GM18508 (cell line): ENCODE data around the gene CSNK1D.

Experiments used
- ATAC-seq: cut with Tn5 transposase; IDR thresholded peaks from one replicate; pipeline ENCODE4 v1.9.1; 2021; ENCODE audit warnings: moderate number of reproducible peaks; ENCODE audit not compliant: insufficient read depth, unreplicated experiment

Gene CSNK1D

GRCh38 chr17:82296511-82297279 is 23.2 kb upstream of the CSNK1D start:
- no peak for ATAC-seq

- ATAC-seq, result no peak
These were observed 21.9 kb upstream of the CSNK1D start for GRCh38 chr17:82295472-82295814.

- ATAC-seq, result no peak
These were observed 20.7 kb upstream of the CSNK1D start for GRCh38 chr17:82294064-82294773.

GRCh38 chr17:82292251-82293154 is 19.0 kb upstream of the CSNK1D start:
- peak; percentile 69 for ATAC-seq

GRCh38 chr17:82291582-82292250 is 18.2 kb upstream of the CSNK1D start:
- ATAC-seq, result no peak

- ATAC-seq, result no peak
These were observed 14.6 kb upstream of the CSNK1D start for GRCh38 chr17:82287868-82288801.

- ATAC-seq, result no peak
These were observed 13.7 kb upstream of the CSNK1D start for GRCh38 chr17:82287013-82287867.

- ATAC-seq, result no peak
These were observed 11.6 kb upstream of the CSNK1D start for GRCh38 chr17:82285141-82285540.

GRCh38 chr17:82283208-82283749 is 9.8 kb upstream of the CSNK1D start:
- ATAC-seq, result no peak

- ATAC-seq, result no peak
These were observed 9.0 kb upstream of the CSNK1D start for GRCh38 chr17:82282239-82283207.

GRCh38 chr17:82281502-82282238 is 8.2 kb upstream of the CSNK1D start:
- no peak for ATAC-seq

GRCh38 chr17:82281076-82281475 is 7.6 kb upstream of the CSNK1D start:
- no peak for ATAC-seq

GRCh38 chr17:82280537-82280936 is 7.0 kb upstream of the CSNK1D start:
- no peak for ATAC-seq

- ATAC-seq, result no peak
These were observed 5.4 kb upstream of the CSNK1D start for GRCh38 chr17:82278786-82279391.

- ATAC-seq, result no peak
These were observed 4.8 kb upstream of the CSNK1D start for GRCh38 chr17:82278308-82278707.

GRCh38 chr17:82277851-82278250 is 4.4 kb upstream of the CSNK1D start:
- no peak for ATAC-seq
